GM12892 (cell line): Measurements from ENCODE around the gene PPP2R5B.

Experiments
- POLR2A ChIP-seq: IDR thresholded peaks from 2 replicates; pipeline ENCODE4 v1.6.1; 2011; ENCODE audit warnings: low read depth, low read length, control low read depth
- POLR2AphosphoS5 ChIP-seq: IDR thresholded peaks from 2 replicates; pipeline ENCODE4 v1.6.1; 2011; ENCODE audit warnings: low read depth, low read length, control low read depth
- TAF1 ChIP-seq: IDR thresholded peaks from 2 replicates; pipeline ENCODE4 v1.6.1; 2011; ENCODE audit warnings: low read depth, mild to moderate bottlenecking, control low read depth, low read length, borderline replicate concordance

GRCh38 chr11:64906314-64906635 is 18.2 kb upstream of the PPP2R5B start:
- TF ChIP-seq POLR2AphosphoS5 (no peak), POLR2A (no peak), TAF1 (no peak)
